ENCODE measurements around the gene PORCN. TPM values are rescaled to one million over a fixed set of nuclear protein-coding genes. Genes with fewer than 3 reads are reported as not detected.

PORCN gene
- total and polyA plus RNA-seq, 9 of the 15 experiments (the other 6 are each of a cell fraction or from before 2014, with no cell fraction given): 0.34 to 5.1 (median 2.8) TPM

- TF ChIP-seq MYBL2 (IDR thresholded peaks at IDR 0.05; ENCODE audit: low read depth) (no peak), MYBL2 (CRISPR knock-in tag; IDR thresholded peaks at IDR 0.05; ENCODE audit: borderline replicate concordance) (no peak), MBD2 (IDR thresholded peaks at IDR 0.05; ENCODE audit: borderline replicate concordance, low read depth) (no peak), ID3 (CRISPR knock-in tag; IDR thresholded peaks at IDR 0.05) (no peak), ID3 (tag; IDR thresholded peaks at IDR 0.05) (no peak), ZNF316 (IDR thresholded peaks at IDR 0.05) (no peak), CEBPZ (IDR thresholded peaks at IDR 0.05; ENCODE audit: borderline replicate concordance, low read depth, low read length) (no peak), HMG20B (CRISPR knock-in tag; IDR thresholded peaks at IDR 0.05) (no peak)
Measured at GRCh38 chrX:48505481-48505880, 3.3 kb upstream of the PORCN start (continued).

GRCh38 chrX:48507246-48507645 lies 1.5 kb upstream of the PORCN start:
- no peaks in the 10 kb centered on the region for H3K36me3 ChIP-seq (ENCODE audit: control insufficient read depth, insufficient read depth, low read length)
- H3K27me3 ChIP-seq (ENCODE audit: control insufficient read depth in 2 of 2, insufficient read depth in 2 of 2, low read length in 2 of 2): no peaks in the 10 kb centered on the region
- H3K9ac ChIP-seq (ENCODE audit: insufficient read depth in 1 of 2, low read depth in 2 of 2, low read length in 2 of 2): no peak overlapping the region; a peak in 1 of 4 replicates
- no TSS peak for BruUV-seq (replicated peaks)
- no peak overlapping the region for H3K4me3 ChIP-seq
- no peaks in the 10 kb centered on the region for H3K9me1 ChIP-seq (ENCODE audit: control insufficient read depth, insufficient read depth, low read length)
- DNase-seq (ENCODE audit: extremely low read depth in 1 of 4, low spot score in 3 of 4): no peak
- H2AFZ ChIP-seq (ENCODE audit: low read depth, low read length): no peak overlapping the region
- intact Hi-C loops (cut with micrococcal nuclease): no loop called here
- H4K20me1 ChIP-seq (replicated peaks; ENCODE audit: control insufficient read depth, insufficient read depth, low read length): no peaks in the 10 kb centered on the region
- ChIA-PET POLR2A (interaction anchor here (0.6 to 2.1 kb wide), 3 partner anchors 8 to 15 kb away, joined by 3 to 10 read pairs (median 3); no protein-coding TSS in a partner anchor), CTCF (ENCODE audit: low intra/inter-chr PET ratio) (no interaction called here)
- in situ Hi-C loops (cut with MboI): no loop called here
- H3K4me1 ChIP-seq (replicated peaks in 1 of 2; ENCODE audit: control insufficient read depth in 2 of 2, insufficient read depth in 2 of 2, low read length in 2 of 2): peaks cover 5 to 20% of the 10 kb centered on the region in 2 experiments; a peak in 4 of 5 replicates
- ATAC-seq: no peak
- peaks cover 5% of the 10 kb centered on the region; the same call in 2 of the 3 replicates for H3K79me2 ChIP-seq (ENCODE audit: control insufficient read depth, insufficient read depth, low read length)
- no peaks in the 10 kb centered on the region for H3K9me3 ChIP-seq (replicated peaks; ENCODE audit: control insufficient read depth, insufficient read depth, low read depth, low read length)
- H3K27ac ChIP-seq (ENCODE audit: extremely low read depth, low read depth, low read length): no peak overlapping the region
- WGBS (ENCODE audit: insufficient coverage, low coverage, missing lambda C conversion rate): 66% methylated on average over 5 of the region's 5 CpGs
- H3K4me2 ChIP-seq (ENCODE audit: insufficient read depth, low read length): no peak overlapping the region
- FAIRE-seq: no peak
- no peak for TF ChIP-seq SMAD2 (IDR thresholded peaks at IDR 0.05; ENCODE audit: low read depth, low read length)
- no peak for TF ChIP-seq NONO (IDR thresholded peaks at IDR 0.05; ENCODE audit: low read depth in 2 of 2, low read length in 1 of 2)
- no peak for TF ChIP-seq SRSF7 (optimal IDR thresholded peaks at IDR 0.05; ENCODE audit: low read depth, low read length)
- no peak for TF ChIP-seq STAT5B (CRISPR knock-in tag; IDR thresholded peaks at IDR 0.05)
- no peak for TF ChIP-seq SNAPC5 (CRISPR knock-in tag; IDR thresholded peaks at IDR 0.05)
- TF ChIP-seq ZNF263 (CRISPR knock-in tag; IDR thresholded peaks at IDR 0.05; ENCODE audit: borderline replicate concordance): no peak
- no peak for TF ChIP-seq ZNF740 (CRISPR knock-in tag; IDR thresholded peaks at IDR 0.05)
- TF ChIP-seq ZNF740 (tag; IDR thresholded peaks at IDR 0.05): no peak
- TF ChIP-seq RAD51 (IDR thresholded peaks at IDR 0.05; ENCODE audit: borderline replicate concordance, low read depth): no peak
- no peak for TF ChIP-seq CREM (IDR thresholded peaks at IDR 0.05; ENCODE audit: low read depth)
- no peak for TF ChIP-seq TCFL5 (CRISPR knock-in tag; conservative IDR thresholded peaks at IDR 0.05)
